ENCODE data around the gene CUEDC1. TPM values are rescaled to one million over a fixed set of nuclear protein-coding genes. Genes with fewer than 3 reads are reported as not detected.

CUEDC1 gene
- total and polyA plus RNA-seq, 2 of the 4 experiments (the other 2 are of a cell fraction), result 4.1 to 21.2 TPM

DNA sequence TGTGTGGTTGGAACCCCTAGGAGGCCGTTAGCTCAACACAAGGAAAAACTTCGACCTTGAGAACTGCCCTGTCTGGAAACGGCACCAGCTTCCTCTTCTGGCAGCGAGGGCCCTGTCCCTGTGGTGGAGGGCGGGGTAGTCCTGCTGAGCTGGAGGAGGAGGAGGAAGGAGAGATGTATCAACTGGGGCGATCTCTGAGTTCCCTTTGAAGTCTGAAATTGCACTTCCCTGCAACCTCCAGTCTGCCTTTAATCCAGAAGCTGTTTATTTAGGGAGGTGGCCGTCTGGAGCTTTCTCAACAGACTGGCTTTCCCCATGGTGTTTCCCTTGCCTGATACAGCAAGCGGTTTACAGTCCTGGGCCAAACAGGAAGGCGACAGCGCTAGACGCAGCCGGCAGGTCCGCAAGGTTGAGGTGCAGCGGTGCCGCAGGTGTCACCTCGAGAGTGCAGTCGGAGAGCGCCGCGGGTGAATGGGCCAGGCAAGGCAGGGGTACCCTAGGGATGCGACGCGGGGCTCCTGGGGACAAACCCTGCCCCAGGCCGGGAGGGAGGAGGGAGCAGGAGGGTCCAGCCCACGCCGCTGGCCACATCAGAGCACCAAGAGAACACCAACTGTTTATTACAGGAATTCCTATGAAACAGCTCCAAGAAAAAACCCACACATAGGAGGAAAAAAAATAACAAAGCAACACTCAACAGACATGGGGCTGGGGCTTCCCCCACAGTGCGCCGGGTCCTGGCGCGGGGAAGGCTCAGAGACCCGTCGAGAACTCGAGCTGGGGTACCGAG lies 94.0 kb downstream of the CUEDC1 start:
- peak overlapping the region; percentile 25 for H4K5ac ChIP-seq (ENCODE audit: low read depth, low read length)
- dilution Hi-C loops (cut with HindIII; ENCODE audit: low sequenced_read_pairs, unreplicated experiment) (loop anchor here (25.0 kb wide), 1 partner anchor 126 kb away; the partner anchor contains the start of gene VEZF1), intact Hi-C loops (cut with micrococcal nuclease) (loop anchor here (1.0 kb wide), 1 partner anchor 14 kb away; no protein-coding TSS in a partner anchor), in situ Hi-C loops (cut with MboI; ENCODE audit: low sequenced_read_pairs) (loop anchor here (25.0 kb wide), 1 partner anchor 476 kb away; the partner anchor contains the start of gene TSPOAP1)
- ChIA-PET CTCF (interaction anchor here (1.0 to 2.2 kb wide), 5 partner anchors 15 to 751 kb away, joined by 3 to 7 read pairs (median 3); partner anchors contain the start of gene SRSF1), POLR2A (ENCODE audit: unreplicated experiment) (interaction anchor here (0.5 to 1.3 kb wide), 5 partner anchors 9 to 112 kb away, joined by 3 to 6 read pairs (median 4); no protein-coding TSS in a partner anchor)
- H3K9ac ChIP-seq (ENCODE audit: low read depth, low read length), result peak overlapping the region; percentile 43; the same call in 1 of the 2 replicates
- H3K9me1 ChIP-seq (ENCODE audit: insufficient read depth, low read length), result no peaks in the 10 kb centered on the region; the same call in 1 of the 2 replicates
- H2BK5ac ChIP-seq (ENCODE audit: low read depth, low read length, poor library complexity, severe bottlenecking), result peak overlapping the region; percentile 61
- peak overlapping the region; percentile 4; the same call in 1 of the 2 replicates for H3K18ac ChIP-seq (ENCODE audit: low read depth, low read length)
- H3K27me3 ChIP-seq (ENCODE audit: control insufficient read depth, insufficient read depth, low read length), result no peaks in the 10 kb centered on the region
- H2AK5ac ChIP-seq (ENCODE audit: low read depth, low read length), result peak overlapping the region; percentile 92
- peaks cover 11% of the 10 kb centered on the region for H3K36me3 ChIP-seq (ENCODE audit: control insufficient read depth, insufficient read depth, low read length)
- H3K23ac ChIP-seq (ENCODE audit: low read depth, low read length), result peak overlapping the region; percentile 67; the same call in 1 of the 2 replicates
- H3K4me3 ChIP-seq (ENCODE audit: insufficient read depth, low read depth, low read length), result peak overlapping the region; percentile 28; the same call in 1 of the 2 replicates
- H3K79me1 ChIP-seq (ENCODE audit: low read depth in 1 of 2, low read length in 2 of 2), result peaks cover 0 to 2% of the 10 kb centered on the region in 2 experiments; a peak in 1 of 4 replicates
- peak overlapping the region; percentile 47; the same call in 1 of the 2 replicates for H2BK20ac ChIP-seq (ENCODE audit: low read depth, low read length)
- H3K27ac ChIP-seq (ENCODE audit: insufficient read depth, low read length), result peak overlapping the region; percentile 75
- peak overlapping the region; percentile 63 for H3K4me2 ChIP-seq (ENCODE audit: low read depth, low read length)
- H2BK15ac ChIP-seq (ENCODE audit: low read depth, low read length), result peak overlapping the region; percentile 45; the same call in 2 of the 3 replicates
- H2AK9ac ChIP-seq (replicated peaks; ENCODE audit: low read depth, low read length, poor library complexity), result peak overlapping the region; percentile 93
- no peaks in the 10 kb centered on the region for H4K20me1 ChIP-seq (ENCODE audit: insufficient read depth, low read length)
- TF ChIP-seq BHLHE40 (IDR thresholded peaks at IDR 0.05; ENCODE audit: low read depth, low read length) (no peak), CEBPB (IDR thresholded peaks at IDR 0.05; ENCODE audit: low read depth, low read length) (no peak), NFE2L2 (IDR thresholded peaks at IDR 0.05; ENCODE audit: low read depth, low read length) (no peak), MAZ (IDR thresholded peaks at IDR 0.05; ENCODE audit: borderline replicate concordance, low read depth, low read length) (0 out of 2 replicates have a peak, but pooled peaks have one; percentile 19), SMC3 (IDR thresholded peaks at IDR 0.05; ENCODE audit: low read depth, low read length) (peak; percentile 10; the same call in 1 of the 2 replicates), RAD21 (IDR thresholded peaks at IDR 0.05; ENCODE audit: low read length) (peak; percentile 2; the same call in 1 of the 2 replicates)
- TF ChIP-seq, protein P1, sequence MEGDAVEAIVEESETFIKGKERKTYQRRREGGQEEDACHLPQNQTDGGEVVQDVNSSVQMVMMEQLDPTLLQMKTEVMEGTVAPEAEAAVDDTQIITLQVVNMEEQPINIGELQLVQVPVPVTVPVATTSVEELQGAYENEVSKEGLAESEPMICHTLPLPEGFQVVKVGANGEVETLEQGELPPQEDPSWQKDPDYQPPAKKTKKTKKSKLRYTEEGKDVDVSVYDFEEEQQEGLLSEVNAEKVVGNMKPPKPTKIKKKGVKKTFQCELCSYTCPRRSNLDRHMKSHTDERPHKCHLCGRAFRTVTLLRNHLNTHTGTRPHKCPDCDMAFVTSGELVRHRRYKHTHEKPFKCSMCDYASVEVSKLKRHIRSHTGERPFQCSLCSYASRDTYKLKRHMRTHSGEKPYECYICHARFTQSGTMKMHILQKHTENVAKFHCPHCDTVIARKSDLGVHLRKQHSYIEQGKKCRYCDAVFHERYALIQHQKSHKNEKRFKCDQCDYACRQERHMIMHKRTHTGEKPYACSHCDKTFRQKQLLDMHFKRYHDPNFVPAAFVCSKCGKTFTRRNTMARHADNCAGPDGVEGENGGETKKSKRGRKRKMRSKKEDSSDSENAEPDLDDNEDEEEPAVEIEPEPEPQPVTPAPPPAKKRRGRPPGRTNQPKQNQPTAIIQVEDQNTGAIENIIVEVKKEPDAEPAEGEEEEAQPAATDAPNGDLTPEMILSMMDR (conservative IDR thresholded peaks at IDR 0.05; ENCODE audit: low read depth, low read length), result no peak
- H2BK120ac ChIP-seq (ENCODE audit: low read depth, low read length), result peak overlapping the region; percentile 66
- H2AFZ ChIP-seq (replicated peaks; ENCODE audit: low read length, poor library complexity), result peak overlapping the region; percentile 87
- H4K8ac ChIP-seq (ENCODE audit: low read depth in 2 of 2, low read length in 2 of 2), result peak overlapping the region; percentile 23 to 45; a peak in 2 of 4 replicates
- no peaks in the 10 kb centered on the region for H3K9me3 ChIP-seq (ENCODE audit: control insufficient read depth, insufficient read depth, low read length)
- DNase-seq, result peak; percentile 60
- H3K4ac ChIP-seq (ENCODE audit: low read depth, low read length), result peak overlapping the region; percentile 79
- WGBS, 2 experiments (ENCODE audit: extremely low coverage in 2 of 2, insufficient read length in 1 of 2), result 17% methylated on average over 6 of the region's 34 CpGs; no CpG with 5 or more reads in 1 of the 2 experiments
- no TSS peak for BruUV-seq (replicated peaks)
- H3K56ac ChIP-seq (ENCODE audit: extremely low read depth, insufficient read depth, low read length), result no peak overlapping the region
- H4K91ac ChIP-seq (ENCODE audit: insufficient read depth, low read depth, low read length), result peak overlapping the region; percentile 79
- peaks cover 18% of the 10 kb centered on the region for H3K4me1 ChIP-seq (ENCODE audit: control insufficient read depth, insufficient read depth, low read length)
- peak; percentile 67 for ATAC-seq (ENCODE audit: low read depth)
- peak overlapping the region; percentile 67; the same call in 1 of the 2 replicates for H3K14ac ChIP-seq (replicated peaks; ENCODE audit: low read depth, low read length)

All from IMR-90 (cell line).